ENCODE data around the gene CCL17.

The CCL17 gene

DNA sequence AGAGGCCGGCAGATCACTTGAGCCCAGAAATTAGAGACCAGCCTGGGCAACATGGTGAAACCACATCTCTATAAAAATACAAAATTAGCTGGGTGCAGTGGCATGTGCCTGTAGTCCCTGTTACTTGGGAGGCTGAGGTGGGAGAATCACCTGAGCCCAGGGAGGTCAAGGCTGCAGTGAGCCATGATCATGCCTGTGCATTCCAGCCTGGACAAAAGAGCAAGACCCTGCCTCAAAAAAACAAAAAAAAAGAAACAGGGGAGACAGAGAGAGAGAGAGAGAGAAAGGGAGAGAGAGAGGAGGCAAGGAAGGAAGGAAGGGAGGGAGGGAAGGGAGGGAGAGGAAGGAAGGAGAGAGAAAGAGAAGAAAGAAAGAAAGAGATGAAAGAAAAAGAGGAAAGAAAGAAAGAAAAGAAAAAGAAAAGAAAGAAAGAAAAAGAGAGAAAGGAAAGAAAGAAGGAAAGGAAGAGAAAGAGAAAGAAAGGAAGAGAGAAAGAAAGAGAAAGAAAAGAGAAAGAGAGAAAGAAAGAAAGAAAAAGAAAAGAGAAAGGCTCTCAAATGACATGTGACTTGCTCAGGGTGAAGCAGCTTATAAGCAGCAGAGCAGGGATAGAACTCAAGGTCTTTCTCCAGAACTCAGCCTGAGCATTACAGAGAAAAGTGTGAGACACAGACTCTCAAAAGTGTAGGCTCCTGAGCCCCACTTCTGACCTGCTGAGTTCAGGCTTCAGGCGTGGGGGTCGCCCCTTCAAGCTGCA lies 16.8 kb upstream of the CCL17 start:
- no peak for TF ChIP-seq CTCF (IDR thresholded peaks at IDR 0.05; ENCODE audit: low read depth, low read length)
- Histone ChIP-seq H3K4me3 (ENCODE audit: low read depth, low read length) (no peak overlapping the region), H3K9me3 (ENCODE audit: severe bottlenecking) (no peaks in the 10 kb centered on the region), H3K27me3 (ENCODE audit: insufficient read depth, low read depth, severe bottlenecking) (no peaks in the 10 kb centered on the region), H3K36me3 (no peaks in the 10 kb centered on the region), H3K27ac (no peak overlapping the region)
- DNase-seq: no peak

- Histone ChIP-seq H3K4me3 (ENCODE audit: low read depth, low read length) (no peak overlapping the region), H3K27me3 (ENCODE audit: insufficient read depth, low read depth, severe bottlenecking) (no peaks in the 10 kb centered on the region), H3K9me3 (ENCODE audit: severe bottlenecking) (no peaks in the 10 kb centered on the region), H3K36me3 (no peaks in the 10 kb centered on the region), H3K27ac (no peak overlapping the region)
- no peak for TF ChIP-seq CTCF (IDR thresholded peaks at IDR 0.05; ENCODE audit: low read depth, low read length)
- no peak for DNase-seq
These were observed 16.0 kb upstream of the CCL17 start for GRCh38 chr16:57388359-57389086.

DNA sequence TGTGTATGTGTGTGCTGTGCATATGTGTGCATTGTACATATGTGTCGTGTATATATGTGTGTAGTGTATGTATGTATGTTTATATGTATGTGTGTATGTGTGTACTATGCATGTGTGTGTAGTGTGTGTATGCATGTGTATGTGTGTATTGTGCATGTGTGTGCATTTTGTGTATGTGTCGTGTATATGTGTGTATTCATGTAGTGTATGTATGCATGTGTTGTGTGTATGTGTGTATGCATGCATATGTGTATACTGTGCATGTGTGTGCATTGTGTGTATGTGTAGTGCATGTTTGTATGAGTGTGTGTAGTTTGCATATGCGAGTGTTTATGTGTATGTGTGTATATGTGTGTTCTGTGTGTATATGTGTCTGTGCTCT lies 15.5 kb upstream of the CCL17 start:
- no peak for DNase-seq
- Histone ChIP-seq H3K9me3 (ENCODE audit: severe bottlenecking) (no peaks in the 10 kb centered on the region), H3K27ac (no peak overlapping the region), H3K4me3 (ENCODE audit: low read depth, low read length) (no peak overlapping the region), H3K36me3 (no peaks in the 10 kb centered on the region), H3K27me3 (ENCODE audit: insufficient read depth, low read depth, severe bottlenecking) (no peaks in the 10 kb centered on the region)
- no peak for TF ChIP-seq CTCF (IDR thresholded peaks at IDR 0.05; ENCODE audit: low read depth, low read length)

DNA sequence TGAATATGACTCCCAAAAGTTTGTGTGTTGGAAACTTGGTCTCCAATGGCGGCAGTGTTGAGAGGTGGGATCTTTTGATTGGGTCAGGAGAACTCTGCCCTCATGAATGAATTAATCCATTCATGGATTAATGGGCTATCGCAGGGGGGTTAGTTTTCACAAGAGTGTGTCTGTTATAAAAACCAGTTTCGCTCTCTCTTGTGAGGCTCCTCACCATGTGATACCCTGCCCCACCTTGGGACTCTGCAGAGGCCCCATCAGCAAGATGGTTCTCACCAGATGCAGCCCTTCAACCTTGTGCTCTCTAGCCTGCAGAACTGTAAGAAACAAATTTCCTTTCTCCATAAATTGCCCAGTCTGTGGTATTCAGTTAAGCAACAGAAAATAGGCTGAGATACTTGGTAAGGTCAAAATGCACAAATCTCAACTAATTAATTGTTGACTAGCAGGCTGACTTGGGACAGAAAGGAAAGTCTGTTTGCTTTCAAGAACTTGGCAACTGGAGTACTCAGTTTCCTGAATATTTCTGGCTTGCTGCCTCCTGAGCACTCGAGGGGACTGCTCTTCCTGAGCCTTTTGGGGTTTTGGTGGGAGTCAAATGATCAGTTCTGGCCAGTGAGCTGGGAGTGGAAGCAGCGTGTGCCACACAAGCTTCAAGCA lies 13.8 kb upstream of the CCL17 start:
- no peak for DNase-seq
- Histone ChIP-seq H3K36me3 (no peaks in the 10 kb centered on the region), H3K27ac (no peak overlapping the region), H3K9me3 (ENCODE audit: severe bottlenecking) (no peaks in the 10 kb centered on the region), H3K27me3 (ENCODE audit: insufficient read depth, low read depth, severe bottlenecking) (no peaks in the 10 kb centered on the region), H3K4me3 (ENCODE audit: low read depth, low read length) (no peak overlapping the region)
- no peak for TF ChIP-seq CTCF (IDR thresholded peaks at IDR 0.05; ENCODE audit: low read depth, low read length)

DNA sequence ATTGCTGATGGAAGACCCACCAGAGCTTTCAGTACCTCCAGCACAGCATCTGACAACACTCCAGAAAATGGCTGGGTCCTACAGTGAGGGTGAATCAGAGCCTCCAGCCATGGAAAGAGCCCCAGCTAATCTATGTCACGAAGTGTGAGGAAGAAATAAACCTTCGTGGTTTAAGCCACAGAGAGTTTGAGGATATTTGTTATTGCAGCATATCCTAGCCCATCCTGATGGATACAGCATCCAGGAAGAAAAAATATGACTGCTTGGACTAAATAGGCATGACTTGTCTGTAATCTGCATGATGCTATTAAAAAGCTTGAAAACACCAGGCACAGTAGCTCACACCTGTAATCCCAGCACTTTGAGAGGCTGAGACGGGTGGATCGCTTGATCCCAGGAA lies 13.3 kb upstream of the CCL17 start:
- H3K27ac ChIP-seq: no peak overlapping the region
- no peak for DNase-seq
- H3K36me3 ChIP-seq: no peaks in the 10 kb centered on the region
- H3K4me3 ChIP-seq (ENCODE audit: low read depth, low read length): no peak overlapping the region
- H3K9me3 ChIP-seq (ENCODE audit: severe bottlenecking): no peaks in the 10 kb centered on the region
- TF ChIP-seq CTCF (IDR thresholded peaks at IDR 0.05; ENCODE audit: low read depth, low read length): no peak
- no peaks in the 10 kb centered on the region for H3K27me3 ChIP-seq (ENCODE audit: insufficient read depth, low read depth, severe bottlenecking)
